ENCODE measurements around the gene UTP15. TPM values are rescaled to one million over a fixed set of nuclear protein-coding genes. Genes with fewer than 3 reads are reported as not detected.

The UTP15 gene
- total and polyA plus RNA-seq, 2 of the 4 experiments (the other 2 are of a cell fraction) = 11.4 to 28.0 TPM

DNA sequence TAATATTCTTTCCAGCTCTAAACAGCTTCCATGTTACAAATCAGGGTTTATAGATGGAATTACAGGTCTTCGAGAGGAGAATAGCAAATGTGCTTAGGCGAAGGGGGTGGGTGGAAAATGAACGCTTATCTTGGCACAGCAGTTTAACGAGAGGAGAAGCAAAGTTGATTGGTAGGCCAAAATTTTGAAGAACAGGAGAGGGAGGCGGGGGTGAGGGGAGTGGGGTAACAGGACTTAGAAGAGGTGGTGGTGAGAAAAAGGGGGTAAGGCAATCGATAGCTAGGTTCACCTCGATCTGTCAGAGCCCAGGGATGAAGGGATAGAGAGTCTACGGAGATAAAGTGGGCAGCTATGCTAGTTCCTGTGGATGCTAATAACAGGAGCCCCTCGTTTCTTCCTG lies 868 bp upstream of the UTP15 start:
- H4K5ac ChIP-seq (ENCODE audit: low read depth, low read length) = peak overlapping the region; percentile 36
- 0% methylated on average over 3 of the region's 9 CpGs; no CpG with 5 or more reads in 1 of the 2 experiments for WGBS, 2 experiments (ENCODE audit: extremely low coverage in 2 of 2, insufficient read length in 1 of 2)
- H3K4me3 ChIP-seq (ENCODE audit: insufficient read depth, low read depth, low read length) = peak overlapping the region; percentile 84
- intact Hi-C loops (cut with micrococcal nuclease) = loop anchor here (1.0 kb wide), 1 partner anchor 45 kb away; no protein-coding TSS in a partner anchor
- peak overlapping the region; percentile 100 for H3K4me2 ChIP-seq (ENCODE audit: low read depth, low read length)
- H3K9me3 ChIP-seq (ENCODE audit: control insufficient read depth, insufficient read depth, low read length) = no peaks in the 10 kb centered on the region
- no peak overlapping the region for H2BK20ac ChIP-seq (ENCODE audit: low read depth, low read length)
- TF ChIP-seq MXI1 (IDR thresholded peaks at IDR 0.05; ENCODE audit: borderline replicate concordance, low read depth, low read length) (no peak), MAZ (IDR thresholded peaks at IDR 0.05; ENCODE audit: borderline replicate concordance, low read depth, low read length) (no peak)
- TF ChIP-seq, protein P1, sequence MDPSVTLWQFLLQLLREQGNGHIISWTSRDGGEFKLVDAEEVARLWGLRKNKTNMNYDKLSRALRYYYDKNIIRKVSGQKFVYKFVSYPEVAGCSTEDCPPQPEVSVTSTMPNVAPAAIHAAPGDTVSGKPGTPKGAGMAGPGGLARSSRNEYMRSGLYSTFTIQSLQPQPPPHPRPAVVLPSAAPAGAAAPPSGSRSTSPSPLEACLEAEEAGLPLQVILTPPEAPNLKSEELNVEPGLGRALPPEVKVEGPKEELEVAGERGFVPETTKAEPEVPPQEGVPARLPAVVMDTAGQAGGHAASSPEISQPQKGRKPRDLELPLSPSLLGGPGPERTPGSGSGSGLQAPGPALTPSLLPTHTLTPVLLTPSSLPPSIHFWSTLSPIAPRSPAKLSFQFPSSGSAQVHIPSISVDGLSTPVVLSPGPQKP (IDR thresholded peaks at IDR 0.05; ENCODE audit: borderline replicate concordance, low read depth, low read length) = no peak
- H4K8ac ChIP-seq (ENCODE audit: low read depth in 2 of 2, low read length in 2 of 2) = peak overlapping the region; percentile 45 to 95; a peak in 3 of 4 replicates
- peak overlapping the region; percentile 72 for H3K14ac ChIP-seq (replicated peaks; ENCODE audit: low read depth, low read length)
- no peaks in the 10 kb centered on the region for H3K27me3 ChIP-seq (ENCODE audit: control insufficient read depth, insufficient read depth, low read length)
- no peaks in the 10 kb centered on the region for H3K4me1 ChIP-seq (ENCODE audit: control insufficient read depth, insufficient read depth, low read length)
- in situ Hi-C loops (cut with MboI; ENCODE audit: low sequenced_read_pairs) = no loop called here
- peak overlapping the region; percentile 75 for H2BK5ac ChIP-seq (ENCODE audit: low read depth, low read length, poor library complexity, severe bottlenecking)
- H2AK9ac ChIP-seq (replicated peaks; ENCODE audit: low read depth, low read length, poor library complexity) = peak overlapping the region; percentile 84
- ATAC-seq (ENCODE audit: low read depth) (peak; percentile 2), DNase-seq (no peak)
- CTCF ChIA-PET = interaction anchor here (0.6 to 0.7 kb wide), 3 partner anchors 12 to 447 kb away, joined by 3 to 4 read pairs (median 3); no protein-coding TSS in a partner anchor
- H3K9me1 ChIP-seq (ENCODE audit: insufficient read depth, low read length) = no peaks in the 10 kb centered on the region
- H3K79me1 ChIP-seq (ENCODE audit: low read depth in 1 of 2, low read length in 2 of 2) = peaks cover 18 to 34% of the 10 kb centered on the region in 2 experiments
- peak overlapping the region; percentile 30; the same call in 1 of the 2 replicates for H3K18ac ChIP-seq (ENCODE audit: low read depth, low read length)
- BruUV-seq (replicated peaks) = no TSS peak
- peak overlapping the region; percentile 7; the same call in 1 of the 2 replicates for H2AK5ac ChIP-seq (ENCODE audit: low read depth, low read length)
- peak overlapping the region; percentile 20; the same call in 1 of the 2 replicates for H3K23ac ChIP-seq (ENCODE audit: low read depth, low read length)
- H2AFZ ChIP-seq (replicated peaks; ENCODE audit: low read length, poor library complexity) = peak overlapping the region; percentile 92
- H2BK120ac ChIP-seq (ENCODE audit: low read depth, low read length) = no peak overlapping the region
- H3K9ac ChIP-seq (ENCODE audit: low read depth, low read length) = peak overlapping the region; percentile 76
- POLR2A ChIA-PET (ENCODE audit: unreplicated experiment) = no interaction called here
- no peak overlapping the region for H2BK15ac ChIP-seq (ENCODE audit: low read depth, low read length)
- peak overlapping the region; percentile 78 for H3K56ac ChIP-seq (ENCODE audit: extremely low read depth, insufficient read depth, low read length)
- H4K91ac ChIP-seq (ENCODE audit: insufficient read depth, low read depth, low read length) = 0 out of 2 replicates have a peak overlapping the region, but pooled peaks have one; percentile 35
- no peaks in the 10 kb centered on the region for H4K20me1 ChIP-seq (ENCODE audit: insufficient read depth, low read length)
- H3K27ac ChIP-seq (ENCODE audit: insufficient read depth, low read length) = peak overlapping the region; percentile 80
- H3K4ac ChIP-seq (ENCODE audit: low read depth, low read length) = peak overlapping the region; percentile 52
- peaks cover 6% of the 10 kb centered on the region for H3K36me3 ChIP-seq (ENCODE audit: control insufficient read depth, insufficient read depth, low read length)
- dilution Hi-C loops (cut with HindIII; ENCODE audit: low sequenced_read_pairs, unreplicated experiment) = no loop called here

Data from IMR-90 (cell line).